Breast epithelium (tissue), 3 donors: ENCODE results near the gene HSPA12B.

Experiments used
- POLR2A ChIP-seq: fragments of 450-650 bp; IDR thresholded peaks from one replicate; pipeline ENCODE4 v1.6.1; 2016; ENCODE audit warnings: antibody characterized with exemption, mild to moderate bottlenecking, moderate library complexity
- POLR2AphosphoS5 ChIP-seq, 3 donors: sonication (generic); formaldehyde crosslinking; IDR thresholded peaks; one replicate each; pipeline ENCODE4 v1.6.1; 2017; ENCODE audit warnings: antibody characterized with exemption in 3 of 3
- TF ChIP-seq, protein P1 (sequence below), 3 donors: fragments of 450-650 bp; IDR thresholded peaks; one replicate each; pipeline ENCODE4 v1.5.1; 2016 to 2017; ENCODE audit warnings: antibody characterized with exemption in 3 of 3, mild to moderate bottlenecking in 3 of 3, moderate library complexity in 3 of 3

DNA sequence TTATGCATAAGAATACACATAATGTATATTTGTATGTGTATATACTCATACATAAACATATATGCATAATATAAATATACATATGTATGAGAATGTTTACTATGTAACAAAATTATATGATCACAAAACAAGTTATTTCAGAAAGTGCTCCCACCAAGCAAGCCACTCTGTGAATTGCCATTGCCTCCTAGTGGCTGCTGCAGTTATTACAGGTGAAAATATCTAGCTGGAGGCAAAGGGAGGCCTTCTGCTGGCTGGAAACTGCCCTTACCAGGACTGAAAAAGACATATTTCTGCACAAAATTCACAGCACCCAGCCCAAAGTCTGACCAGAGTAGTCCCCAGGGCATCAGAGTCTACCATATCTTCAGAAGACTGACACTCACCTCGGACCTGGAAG lies 36.3 kb upstream of the HSPA12B start:
- TF ChIP-seq, protein P1, sequence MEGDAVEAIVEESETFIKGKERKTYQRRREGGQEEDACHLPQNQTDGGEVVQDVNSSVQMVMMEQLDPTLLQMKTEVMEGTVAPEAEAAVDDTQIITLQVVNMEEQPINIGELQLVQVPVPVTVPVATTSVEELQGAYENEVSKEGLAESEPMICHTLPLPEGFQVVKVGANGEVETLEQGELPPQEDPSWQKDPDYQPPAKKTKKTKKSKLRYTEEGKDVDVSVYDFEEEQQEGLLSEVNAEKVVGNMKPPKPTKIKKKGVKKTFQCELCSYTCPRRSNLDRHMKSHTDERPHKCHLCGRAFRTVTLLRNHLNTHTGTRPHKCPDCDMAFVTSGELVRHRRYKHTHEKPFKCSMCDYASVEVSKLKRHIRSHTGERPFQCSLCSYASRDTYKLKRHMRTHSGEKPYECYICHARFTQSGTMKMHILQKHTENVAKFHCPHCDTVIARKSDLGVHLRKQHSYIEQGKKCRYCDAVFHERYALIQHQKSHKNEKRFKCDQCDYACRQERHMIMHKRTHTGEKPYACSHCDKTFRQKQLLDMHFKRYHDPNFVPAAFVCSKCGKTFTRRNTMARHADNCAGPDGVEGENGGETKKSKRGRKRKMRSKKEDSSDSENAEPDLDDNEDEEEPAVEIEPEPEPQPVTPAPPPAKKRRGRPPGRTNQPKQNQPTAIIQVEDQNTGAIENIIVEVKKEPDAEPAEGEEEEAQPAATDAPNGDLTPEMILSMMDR (IDR thresholded peaks at IDR 0.05): no peak
- TF ChIP-seq POLR2A (no peak), POLR2AphosphoS5 (IDR thresholded peaks at IDR 0.05) (no peak)
